ENCODE measurements around the gene MAP2K1. TPM values are rescaled to one million over a fixed set of nuclear protein-coding genes. Genes with fewer than 3 reads are reported as not detected.
"Not testable (repeated sequence)": the region's sequence is repeated elsewhere in the genome, so short reads cannot be mapped to it uniquely, and the experiment has no call there.

The MAP2K1 gene
- 10 to 100 TPM; 19.8 to 38.6 (median 24.6) TPM for total RNA-seq

- WGBS, 10 experiments: 0 to 95% (median 10%) methylated on average over 1 to 19 of the region's 69 CpGs
- Histone ChIP-seq H3K4me1 (replicated peaks in 1 of 2) (peaks cover 12% of the 10 kb centered on the region in 2 donors), H3K27ac (peak within 1 kb of the TSS; percentile 65 to 71), H3K4me3 (peak within 1 kb of the TSS; percentile 50 to 81 (median 59))
- peak; percentile 86 to 93 (median 92) for ATAC-seq (replicated peaks in 6 of 8)
- in situ Hi-C loops (cut with MboI; ENCODE audit: low pct_unique_long_range_greater_than_20kb in 2 of 9, low sequenced_read_pairs in 9 of 9, unreplicated experiment in 9 of 9): loop anchor here in 1 of 9 experiments (25.0 kb wide), 1 partner anchor 101 kb away; the partner anchor contains the start of gene SNAPC5
Observed at GRCh38 chr15:66386204-66387123, at the start of gene MAP2K1. Gene MAP2K1 (plus strand): TSS chr15:66386912. CDS start chr15:66387348, 436 bp downstream.

GRCh38 chr15:66348530-66348929 lies 38.2 kb upstream of the MAP2K1 start:
- H3K4me1 ChIP-seq (replicated peaks in 1 of 2); H3K27ac ChIP-seq; ATAC-seq (replicated peaks in 6 of 8); H3K4me3 ChIP-seq; in situ Hi-C loops (cut with MboI; ENCODE audit: low pct_unique_long_range_greater_than_20kb in 2 of 9, low sequenced_read_pairs in 9 of 9, unreplicated experiment in 9 of 9): not testable (repeated sequence)
- WGBS, 10 experiments: 38 to 100% (median 73%) methylated on average over 1 to 4 of the region's 5 CpGs; no CpG with 5 or more reads in 4 of the 10 experiments

- no peak for ATAC-seq (replicated peaks in 6 of 8)
- Histone ChIP-seq H3K27ac (peak overlapping the region; percentile 34 to 55), H3K4me1 (replicated peaks in 1 of 2) (peaks cover 0 to 3% of the 10 kb centered on the region in 2 donors), H3K4me3 (peak overlapping the region; percentile 45 to 56 (median 50))
- in situ Hi-C loops (cut with MboI; ENCODE audit: low pct_unique_long_range_greater_than_20kb in 2 of 9, low sequenced_read_pairs in 9 of 9, unreplicated experiment in 9 of 9): no loop called here
- WGBS, 10 experiments: 0 to 13% (median 0%) methylated on average over 1 to 5 of the region's 12 CpGs; no CpG with 5 or more reads in 2 of the 10 experiments
Observed at GRCh38 chr15:66356077-66356358, 30.7 kb upstream of the MAP2K1 start.

- 4 to 90% (median 20%) methylated on average over 3 to 16 of the region's 51 CpGs; no CpG with 5 or more reads in 2 of the 10 experiments for WGBS, 10 experiments
- in situ Hi-C loops (cut with MboI; ENCODE audit: low pct_unique_long_range_greater_than_20kb in 2 of 9, low sequenced_read_pairs in 9 of 9, unreplicated experiment in 9 of 9): no loop called here
- peaks cover 0 to 3% of the 10 kb centered on the region in 2 donors for H3K4me1 ChIP-seq (replicated peaks in 1 of 2)
- peak within 1 kb of the TSS; percentile 45 to 56 (median 50) for H3K4me3 ChIP-seq
- ATAC-seq (replicated peaks in 6 of 8): peak; percentile 97 to 100 (median 99)
- H3K27ac ChIP-seq: peak within 1 kb of the TSS; percentile 34 to 55
Observed at GRCh38 chr15:66356359-66357236, 30.1 kb upstream of the MAP2K1 start, which contains the start of gene TIPIN. Gene TIPIN (minus strand): TSS chr15:66356685. CDS start chr15:66352947, 3,738 bp downstream.

- Histone ChIP-seq H3K27ac (no peak overlapping the region), H3K4me3 (no peak overlapping the region), H3K4me1 (replicated peaks in 1 of 2) (peaks cover 0 to 3% of the 10 kb centered on the region in 2 donors)
- ATAC-seq (replicated peaks in 6 of 8): no peak
- WGBS, 10 experiments: 85 to 100% (median 97%) methylated on average over 1 to 7 of the region's 7 CpGs; no CpG with 5 or more reads in 1 of the 10 experiments
- in situ Hi-C loops (cut with MboI; ENCODE audit: low pct_unique_long_range_greater_than_20kb in 2 of 9, low sequenced_read_pairs in 9 of 9, unreplicated experiment in 9 of 9): no loop called here
Observed at GRCh38 chr15:66359740-66360139, 27.0 kb upstream of the MAP2K1 start.

- H3K27ac ChIP-seq; in situ Hi-C loops (cut with MboI; ENCODE audit: low pct_unique_long_range_greater_than_20kb in 2 of 9, low sequenced_read_pairs in 9 of 9, unreplicated experiment in 9 of 9); ATAC-seq (replicated peaks in 6 of 8); H3K4me3 ChIP-seq; H3K4me1 ChIP-seq (replicated peaks in 1 of 2): not testable (repeated sequence)
- WGBS, 10 experiments: 80 to 100% (median 88%) methylated on average over 1 to 12 of the region's 15 CpGs; no CpG with 5 or more reads in 2 of the 10 experiments
Observed at GRCh38 chr15:66361745-66362460, 24.8 kb upstream of the MAP2K1 start.

GRCh38 chr15:66362776-66363175 lies 23.9 kb upstream of the MAP2K1 start:
- Histone ChIP-seq H3K4me3 (no peak overlapping the region), H3K4me1 (replicated peaks in 1 of 2) (no peaks in the 10 kb centered on the region), H3K27ac (no peak overlapping the region)
- ATAC-seq (replicated peaks in 6 of 8): no peak
- in situ Hi-C loops (cut with MboI; ENCODE audit: low pct_unique_long_range_greater_than_20kb in 2 of 9, low sequenced_read_pairs in 9 of 9, unreplicated experiment in 9 of 9): no loop called here
- 86 to 100% (median 100%) methylated on average over 1 of the region's 1 CpG; no CpG with 5 or more reads in 6 of the 10 experiments for WGBS, 10 experiments

GRCh38 chr15:66364944-66365528 lies 21.7 kb upstream of the MAP2K1 start:
- in situ Hi-C loops (cut with MboI; ENCODE audit: low pct_unique_long_range_greater_than_20kb in 2 of 9, low sequenced_read_pairs in 9 of 9, unreplicated experiment in 9 of 9): no loop called here
- peak in 3 of 8 experiments; percentile 69 to 94 (median 88) for ATAC-seq (replicated peaks in 6 of 8)
- no peak overlapping the region for H3K27ac ChIP-seq
- peaks cover 0 to 4% of the 10 kb centered on the region in 2 donors for H3K4me1 ChIP-seq (replicated peaks in 1 of 2)
- WGBS, 10 experiments: 58 to 100% (median 86%) methylated on average over 1 to 3 of the region's 3 CpGs; no CpG with 5 or more reads in 1 of the 10 experiments
- no peak overlapping the region for H3K4me3 ChIP-seq

GRCh38 chr15:66369773-66370651 lies 16.7 kb upstream of the MAP2K1 start:
- Histone ChIP-seq H3K27ac (peak overlapping the region in 1 of 2 donors; percentile 20), H3K4me3 (no peak overlapping the region), H3K4me1 (replicated peaks in 1 of 2) (peaks cover 0 to 9% of the 10 kb centered on the region in 2 donors)
- WGBS, 10 experiments: 19 to 90% (median 68%) methylated on average over 2 to 9 of the region's 12 CpGs
- in situ Hi-C loops (cut with MboI; ENCODE audit: low pct_unique_long_range_greater_than_20kb in 2 of 9, low sequenced_read_pairs in 9 of 9, unreplicated experiment in 9 of 9): no loop called here
- ATAC-seq (replicated peaks in 6 of 8): peak in 4 of 8 experiments; percentile 38 to 62 (median 44)

- WGBS, 10 experiments: 71 to 95% (median 86%) methylated on average over 2 to 4 of the region's 4 CpGs; no CpG with 5 or more reads in 2 of the 10 experiments
- Histone ChIP-seq H3K27ac (no peak overlapping the region), H3K4me1 (replicated peaks in 1 of 2) (peaks cover 0 to 9% of the 10 kb centered on the region in 2 donors), H3K4me3 (no peak overlapping the region)
- no peak for ATAC-seq (replicated peaks in 6 of 8)
- in situ Hi-C loops (cut with MboI; ENCODE audit: low pct_unique_long_range_greater_than_20kb in 2 of 9, low sequenced_read_pairs in 9 of 9, unreplicated experiment in 9 of 9): no loop called here
Observed at GRCh38 chr15:66374179-66374578, 12.5 kb upstream of the MAP2K1 start.

GRCh38 chr15:66378814-66379430 lies 7.8 kb upstream of the MAP2K1 start:
- no peak for ATAC-seq (replicated peaks in 6 of 8)
- in situ Hi-C loops (cut with MboI; ENCODE audit: low pct_unique_long_range_greater_than_20kb in 2 of 9, low sequenced_read_pairs in 9 of 9, unreplicated experiment in 9 of 9): loop anchor here in 1 of 9 experiments (25.0 kb wide), 1 partner anchor 108 kb away; the partner anchor contains the start of gene SNAPC5
- 52 to 93% (median 79%) methylated on average over 1 to 7 of the region's 7 CpGs for WGBS, 10 experiments

More at GRCh38 chr15:66378814-66379430, 7.8 kb upstream of the MAP2K1 start:
- no peak overlapping the region for H3K27ac ChIP-seq
- H3K4me1 ChIP-seq (replicated peaks in 1 of 2): no peaks in the 10 kb centered on the region
- no peak overlapping the region for H3K4me3 ChIP-seq

Data from motor neuron (in vitro differentiated cells).